GM21723 (cell line): ENCODE results near the gene PPARA.
A peak's percentile ranks its signal among the peaks of the same experiment; 100 is the strongest.

ENCODE experiments used
- ATAC-seq: cut with Tn5 transposase; IDR thresholded peaks from one replicate; pipeline ENCODE4 v1.9.1; 2021; ENCODE audit warnings: mild to moderate bottlenecking, moderate library complexity; ENCODE audit not compliant: unreplicated experiment

The PPARA gene

DNA sequence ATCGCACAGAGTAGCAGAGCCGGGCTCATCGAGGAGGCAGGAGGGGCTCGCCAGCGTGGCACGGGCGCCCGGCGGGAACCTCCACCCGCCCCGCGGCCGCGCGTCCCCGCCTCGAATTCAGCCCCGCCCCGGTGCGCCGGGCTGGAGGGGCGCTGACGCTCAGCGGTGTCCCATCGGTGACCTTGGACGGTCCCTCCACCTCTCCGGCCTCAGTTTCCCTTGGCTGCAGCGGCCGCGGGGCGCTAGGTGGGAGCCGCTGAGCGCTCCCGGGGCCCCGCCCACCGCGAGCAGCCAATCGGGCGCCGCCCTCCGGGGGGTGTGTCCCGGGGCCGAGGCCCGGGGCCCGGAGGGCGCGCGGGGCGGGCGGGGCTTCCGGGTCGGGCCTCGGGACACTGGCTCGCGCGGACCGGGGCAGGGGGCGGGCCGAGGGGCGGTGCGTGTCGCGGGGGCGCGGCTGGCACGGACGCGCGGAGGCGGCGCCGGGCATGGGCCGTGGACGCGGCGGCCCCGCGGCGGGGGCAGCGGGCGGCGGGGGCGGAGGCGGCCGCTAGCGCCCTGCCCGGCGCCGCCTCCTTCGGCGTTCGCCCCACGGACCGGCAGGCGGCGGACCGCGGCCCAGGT is at the start of gene PPARA:
Gene PPARA (plus strand): TSS at position 493 of the 621 bp plus-strand sequence. CDS start 47,858 bp downstream, outside the sequence.
- peak; percentile 69 for ATAC-seq

DNA sequence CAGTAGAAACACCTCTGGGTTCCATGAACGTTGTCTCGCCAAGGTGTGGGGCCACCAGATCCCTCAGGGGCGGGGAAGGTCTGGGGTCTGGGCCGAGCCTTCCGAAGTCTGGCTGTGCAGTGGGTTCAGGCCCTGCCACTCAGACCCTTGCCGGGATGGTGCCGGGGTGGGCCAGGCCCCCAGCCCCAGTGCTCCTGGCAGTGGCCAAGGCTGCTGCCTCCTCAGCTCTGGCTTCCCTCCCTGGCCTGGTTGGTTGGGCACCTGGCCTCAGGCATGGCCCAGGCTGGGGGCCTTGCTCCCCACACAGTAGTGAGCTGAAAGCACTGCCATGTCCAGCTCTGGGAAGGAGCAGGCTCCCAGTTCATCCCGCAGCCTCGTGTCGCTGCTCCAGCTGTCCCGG is 48.2 kb upstream of the PPARA start:
- no peak for ATAC-seq

DNA sequence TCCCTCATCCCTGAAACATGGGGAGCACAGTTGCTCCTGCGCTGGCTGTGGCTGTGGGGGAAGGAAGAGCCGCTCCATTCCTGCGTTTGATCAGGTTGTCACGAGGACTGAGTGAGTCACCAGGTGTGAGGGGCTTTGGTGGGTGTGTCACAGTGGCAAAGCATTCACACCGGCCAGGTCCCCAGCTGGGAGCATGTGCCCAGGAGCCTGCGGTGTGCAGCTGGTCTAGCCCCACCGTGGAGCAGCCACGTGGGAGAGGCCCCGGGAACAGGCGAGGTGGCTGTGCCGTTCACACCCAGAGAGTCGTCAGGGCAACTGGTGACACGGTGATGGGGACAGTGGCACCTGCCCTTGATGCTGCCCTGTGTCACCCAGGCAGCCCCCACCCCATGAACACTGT is 47.6 kb upstream of the PPARA start:
- no peak for ATAC-seq

DNA sequence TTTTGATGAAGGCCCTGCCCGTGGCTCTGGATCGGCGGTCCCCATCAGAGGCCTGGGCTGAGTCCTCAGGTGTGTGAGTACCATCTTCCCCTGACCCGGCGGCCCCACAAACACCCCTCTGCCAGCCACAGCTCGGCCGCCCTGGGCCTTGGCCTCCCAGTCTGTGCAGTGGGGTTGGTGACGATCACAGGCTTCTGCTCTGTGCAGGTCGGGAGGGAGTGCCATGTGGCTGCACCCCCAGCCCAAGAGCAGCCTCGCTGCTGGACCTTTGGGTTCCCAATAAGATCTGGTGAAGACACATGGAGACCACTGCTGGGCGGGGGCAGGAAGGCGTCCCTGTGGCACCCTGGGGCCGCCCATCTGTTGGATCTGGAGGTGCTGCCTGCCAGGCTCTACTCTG is 47.1 kb upstream of the PPARA start:
- ATAC-seq = no peak

DNA sequence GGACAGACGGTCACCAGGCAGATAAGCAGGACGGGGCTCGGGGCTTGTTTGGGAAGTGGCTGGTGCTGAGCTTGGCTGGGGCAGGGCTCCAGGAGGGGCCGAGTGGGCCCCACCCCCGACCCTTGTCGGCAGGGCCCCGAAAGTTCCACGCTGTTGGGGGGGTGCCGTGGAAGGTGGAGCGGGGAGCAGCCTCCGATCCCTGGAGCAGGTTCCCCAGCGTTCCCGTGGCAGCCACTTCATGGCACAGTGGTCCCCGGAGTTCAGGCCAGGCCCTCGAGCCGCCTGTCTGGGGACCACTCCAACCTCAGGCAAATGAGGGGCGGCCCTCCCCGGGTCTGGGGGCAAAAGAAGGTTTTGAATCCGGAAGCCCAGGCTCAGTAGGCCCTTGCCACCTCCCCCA is 46.7 kb upstream of the PPARA start:
- no peak for ATAC-seq

DNA sequence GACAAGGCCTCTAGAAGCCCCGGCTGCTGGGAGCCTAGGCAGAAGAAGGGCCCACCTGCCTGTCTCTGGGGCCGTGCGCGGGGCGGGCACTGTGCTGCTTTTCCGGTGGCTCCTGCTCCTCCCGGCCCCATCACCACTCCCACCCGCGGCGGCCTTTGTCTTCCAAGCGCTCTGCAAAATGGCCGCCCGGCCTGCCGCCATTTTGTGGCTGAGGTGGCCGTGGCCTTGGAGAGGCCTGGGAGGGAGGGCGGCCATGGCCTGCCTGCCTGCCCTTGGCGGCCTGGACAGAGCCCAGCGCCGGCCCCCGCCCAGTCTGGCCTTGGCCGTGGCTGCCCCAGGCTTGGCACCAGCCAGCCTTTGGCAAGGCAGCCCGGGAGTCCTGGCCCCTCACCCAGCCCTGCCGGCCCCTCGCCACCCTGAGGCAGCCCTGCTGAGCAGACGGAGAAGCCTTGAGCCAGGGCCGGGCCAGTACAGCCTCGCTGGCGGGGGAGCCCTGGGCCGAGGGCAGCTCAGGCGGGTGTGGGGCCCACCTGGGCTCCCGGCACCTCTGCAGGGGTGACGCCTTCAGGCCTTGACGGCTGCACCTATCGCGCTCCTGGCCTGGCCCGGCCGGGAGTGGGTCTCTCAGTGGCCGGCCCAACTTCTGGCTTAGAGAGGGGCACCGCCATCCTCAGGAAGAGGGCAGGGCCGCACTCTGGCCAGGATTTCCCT is 46.0 kb upstream of the PPARA start:
- ATAC-seq = no peak

DNA sequence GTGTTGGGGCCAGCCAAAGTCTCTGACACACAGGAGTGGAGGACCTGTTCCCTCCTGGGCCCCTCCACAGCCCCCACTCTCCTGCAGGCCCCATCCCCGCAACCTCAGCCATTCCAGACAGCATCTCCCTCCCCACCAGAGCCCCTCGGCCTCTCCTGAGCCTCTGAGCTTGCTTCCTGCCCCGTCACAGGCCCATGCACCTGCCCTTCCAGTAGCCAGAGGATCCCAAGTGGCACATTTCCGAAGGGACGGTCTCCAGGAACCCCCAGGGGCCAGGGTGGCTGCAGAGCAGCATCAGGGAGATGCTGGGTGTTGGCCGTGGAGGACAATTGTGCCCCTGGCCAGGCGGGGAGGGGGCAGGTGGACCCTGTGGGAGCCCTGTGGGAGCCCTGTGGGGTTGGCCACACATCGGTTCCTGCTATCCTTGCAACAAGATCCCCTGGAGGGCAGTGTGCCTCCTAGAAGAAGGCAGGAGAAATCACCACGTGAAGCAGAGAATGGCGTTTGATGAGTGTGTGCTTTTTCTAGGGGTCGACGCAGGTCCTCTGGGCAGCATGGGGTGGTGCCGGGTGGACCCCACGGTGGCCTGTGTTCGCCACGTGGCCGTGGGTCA is 45.3 kb upstream of the PPARA start:
- ATAC-seq = no peak

DNA sequence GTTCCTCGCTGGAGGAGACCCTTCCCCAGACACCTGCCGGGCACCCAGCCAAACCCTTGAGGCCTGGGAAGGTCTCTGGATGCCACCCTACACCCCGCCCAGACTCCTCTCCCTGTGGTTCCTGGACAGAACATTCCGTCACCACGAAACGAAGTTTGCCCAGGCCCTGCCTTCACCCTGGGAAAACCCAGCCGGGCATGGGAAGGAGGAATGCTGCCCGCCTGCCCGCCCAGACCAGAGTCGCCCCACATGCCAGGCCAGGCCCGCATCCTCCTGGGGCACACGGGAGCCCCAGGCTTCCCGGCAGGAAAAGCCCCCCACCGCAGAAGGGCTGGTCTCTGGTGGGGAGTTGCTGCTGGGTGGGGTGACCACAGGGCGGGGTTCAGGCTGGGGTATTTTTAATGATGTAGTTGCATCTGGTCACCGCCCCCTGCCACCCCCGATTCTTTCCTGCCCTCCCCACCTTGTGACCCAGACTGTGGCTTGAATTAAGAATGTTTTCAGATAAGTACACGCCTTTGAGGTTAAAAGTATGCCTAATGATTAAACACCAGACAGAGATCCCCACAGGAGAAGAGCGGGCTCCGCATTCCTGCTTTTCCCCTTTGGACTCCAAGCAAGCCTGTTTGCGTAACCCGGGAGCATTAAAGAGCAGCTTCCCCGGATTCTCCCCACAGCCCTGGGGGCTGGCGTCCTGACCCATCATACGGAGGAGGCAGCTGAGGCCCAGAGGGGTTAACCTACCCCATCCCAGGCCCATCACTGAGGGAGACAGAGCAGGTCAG is 44.6 kb upstream of the PPARA start:
- no peak for ATAC-seq

DNA sequence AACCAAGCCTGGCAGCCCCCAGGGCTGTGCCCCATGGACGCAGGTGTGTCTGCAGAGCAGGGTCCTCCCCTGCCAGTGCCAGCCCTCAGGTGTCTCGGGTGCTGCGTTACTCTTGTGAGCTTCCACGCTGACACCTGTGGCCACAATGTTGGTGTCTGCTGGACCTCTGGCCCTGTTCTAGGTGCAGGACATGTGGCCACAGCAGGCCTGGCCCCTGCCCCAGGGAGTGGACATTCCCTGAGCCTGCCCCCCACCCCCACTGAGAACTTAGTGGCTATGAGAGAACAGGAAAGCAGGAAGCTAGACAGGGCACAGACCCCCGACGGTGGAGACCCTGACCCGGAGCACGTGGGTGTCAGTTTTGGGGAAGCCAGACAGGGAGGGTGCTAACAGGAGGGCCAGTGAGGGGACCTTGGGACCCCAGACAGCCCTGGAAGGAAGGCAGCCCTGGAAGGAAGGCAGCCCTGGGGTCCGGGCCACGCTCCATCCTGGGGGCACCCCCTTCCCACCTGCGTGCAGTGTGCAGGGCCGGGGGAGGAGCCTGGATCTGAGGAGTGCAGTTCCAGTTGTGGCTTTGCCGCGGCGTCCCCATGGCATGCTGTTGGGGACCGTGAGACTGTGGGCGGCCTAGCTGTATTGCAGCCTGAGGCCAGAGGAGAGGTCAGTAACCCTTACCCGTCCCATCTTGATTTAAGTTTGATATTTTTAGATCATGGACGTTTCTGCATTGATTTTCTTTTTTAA is 43.9 kb upstream of the PPARA start:
- ATAC-seq = no peak

DNA sequence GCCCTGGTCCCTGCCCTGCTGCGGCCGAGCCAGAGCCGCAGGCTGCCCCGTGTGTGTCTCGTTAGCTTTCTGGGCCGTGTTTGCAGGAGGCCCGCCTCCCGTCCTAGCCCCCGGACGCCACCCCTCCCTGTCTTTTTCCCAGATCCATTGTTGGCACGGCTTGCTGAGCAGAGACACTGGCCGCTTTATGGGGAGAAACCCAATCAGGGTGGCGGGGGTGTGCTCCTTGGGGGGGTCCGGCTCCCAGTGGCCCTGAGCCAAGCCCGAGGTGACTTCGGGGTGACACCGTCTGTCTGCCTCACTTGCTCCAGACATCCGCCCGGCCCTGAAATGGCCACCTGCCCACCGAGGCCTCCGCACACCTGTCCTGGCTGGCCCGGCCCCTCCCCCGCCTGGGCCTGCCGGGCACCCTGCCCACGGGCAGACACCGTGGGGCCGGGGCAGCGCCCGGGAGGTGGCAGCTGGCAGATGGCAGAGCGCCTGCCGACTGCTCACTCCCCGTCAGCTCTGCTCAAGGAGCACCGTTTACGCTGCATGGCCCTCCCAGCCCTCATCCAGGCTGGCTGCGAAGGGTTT is 43.1 kb upstream of the PPARA start:
- ATAC-seq = no peak

DNA sequence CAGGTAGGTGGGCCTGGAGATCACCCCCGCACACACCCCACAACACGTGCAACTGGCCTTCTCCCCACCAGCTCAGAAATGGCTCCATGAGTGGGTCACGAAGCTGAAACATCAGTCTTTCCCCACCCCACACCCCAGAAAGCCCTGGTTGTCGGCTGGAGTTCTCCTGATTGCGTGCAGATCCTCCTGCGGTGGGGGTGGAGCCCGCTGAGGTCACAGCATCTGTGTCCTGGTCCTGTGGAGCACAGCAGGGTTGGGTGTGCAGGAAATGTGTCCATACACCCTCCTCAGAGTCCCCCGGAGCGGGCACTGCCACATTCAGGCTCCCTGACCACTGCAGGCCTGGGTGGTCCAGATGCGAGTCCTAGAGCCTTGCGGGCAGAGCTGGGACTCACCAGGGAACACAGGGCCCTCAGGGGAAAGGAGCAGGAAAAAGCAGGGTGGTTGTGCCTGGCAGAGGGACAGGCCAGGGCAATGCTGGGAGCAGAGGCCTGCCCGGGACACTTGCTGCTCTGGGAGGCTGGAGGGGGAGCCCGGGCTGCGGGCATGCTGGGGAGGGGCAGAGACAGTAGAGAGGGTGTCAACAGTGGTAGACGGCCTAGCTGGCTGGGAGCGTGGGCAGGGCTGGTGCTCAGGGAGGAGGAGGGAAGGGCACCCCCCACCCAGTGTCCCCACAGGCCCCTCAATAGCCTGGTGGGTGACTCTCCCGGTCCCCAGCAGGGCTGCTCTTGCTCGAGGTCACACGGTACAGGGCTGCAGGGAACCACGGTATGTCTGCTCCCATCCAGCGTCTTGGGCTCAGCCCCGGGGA is 42.4 kb upstream of the PPARA start:
- ATAC-seq = no peak

DNA sequence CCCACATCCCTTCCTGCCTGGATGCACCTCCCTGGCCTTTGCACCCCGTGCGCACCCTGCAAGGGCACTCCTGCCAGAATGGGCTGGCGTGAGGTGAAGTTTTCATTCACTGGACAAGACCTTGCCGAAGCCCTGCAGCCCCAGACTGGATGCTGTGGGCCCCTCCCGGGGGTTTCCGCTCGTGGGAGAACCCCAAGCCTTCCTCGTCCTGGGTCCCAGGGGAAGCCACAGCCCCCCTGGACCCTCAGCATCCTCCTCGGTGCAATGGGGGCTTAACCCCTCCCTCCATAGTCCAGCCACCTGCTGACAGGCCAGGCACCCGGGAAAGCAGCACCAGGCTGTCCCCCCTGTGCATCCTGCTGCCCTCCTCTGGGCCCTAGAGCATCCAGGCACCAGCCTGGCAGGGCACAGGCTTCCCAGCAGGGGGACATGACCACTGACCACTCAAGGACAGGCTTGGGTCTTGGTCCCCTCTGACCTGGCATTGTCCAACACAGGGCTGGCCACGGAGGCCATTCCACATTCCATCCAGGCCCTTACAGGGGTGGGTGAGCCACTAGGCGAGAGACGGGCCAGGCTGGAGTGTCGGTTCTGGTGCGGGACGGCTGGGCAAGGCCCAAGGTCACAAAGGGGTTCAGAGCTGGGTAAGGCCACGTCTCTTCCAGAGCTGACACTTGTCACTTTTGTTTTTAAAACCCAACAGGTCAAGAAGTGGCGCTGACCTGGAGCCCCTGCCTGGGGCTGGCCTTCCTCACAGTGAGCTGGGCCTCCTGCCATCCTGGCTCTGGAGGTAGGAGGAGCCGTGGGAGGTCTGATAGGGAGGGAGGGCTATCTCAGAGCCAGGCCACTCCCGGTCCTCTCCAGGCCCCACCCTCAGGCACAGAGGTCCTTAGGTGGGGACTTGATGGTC is 41.5 kb upstream of the PPARA start:
- ATAC-seq = no peak

DNA sequence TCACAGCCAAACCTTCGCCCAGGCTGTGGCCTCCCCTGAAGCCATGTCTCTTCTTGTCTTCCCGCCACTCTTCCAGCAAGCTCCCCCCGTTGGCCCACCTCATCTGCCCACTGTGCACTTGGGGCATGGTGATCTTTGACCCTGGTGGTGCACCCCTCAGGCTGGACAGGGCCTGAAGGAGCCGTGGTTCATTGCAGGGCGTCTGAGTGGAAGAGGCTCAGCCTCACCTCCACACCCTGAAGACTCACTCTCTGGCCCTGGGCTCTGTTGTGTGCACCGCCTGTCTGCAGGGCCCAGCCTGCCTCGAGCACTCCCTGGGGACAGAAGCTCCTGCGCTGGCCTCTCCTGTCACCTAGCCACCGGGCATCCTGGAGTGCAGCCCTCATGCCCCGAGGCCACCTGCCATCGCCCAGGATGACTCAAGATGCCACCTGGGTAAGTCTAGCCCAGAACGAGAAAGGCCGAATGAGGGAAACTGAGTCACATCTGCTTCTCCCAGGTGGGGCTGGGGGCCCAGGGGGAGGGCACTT is 40.8 kb upstream of the PPARA start:
- ATAC-seq = no peak

DNA sequence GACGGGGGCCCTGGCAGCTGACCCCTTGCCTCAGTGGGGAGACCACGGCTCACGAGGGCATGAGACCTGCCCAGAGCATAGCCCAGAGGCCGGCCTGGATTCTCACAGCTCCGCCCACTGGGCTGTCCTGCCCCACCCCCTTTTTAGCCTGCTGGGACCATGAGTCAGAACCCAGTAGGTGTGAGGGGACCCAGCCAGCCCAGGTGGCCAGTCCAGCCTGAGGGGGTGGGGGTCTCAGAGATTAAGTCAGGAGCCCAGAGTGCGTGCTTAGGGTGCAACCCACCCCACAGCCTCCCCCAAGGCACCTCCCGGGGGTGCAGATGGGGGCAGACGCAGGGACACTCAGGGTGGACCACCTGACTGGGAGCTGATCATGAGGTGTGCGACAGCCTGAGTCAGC is 40.1 kb upstream of the PPARA start:
- ATAC-seq = no peak

DNA sequence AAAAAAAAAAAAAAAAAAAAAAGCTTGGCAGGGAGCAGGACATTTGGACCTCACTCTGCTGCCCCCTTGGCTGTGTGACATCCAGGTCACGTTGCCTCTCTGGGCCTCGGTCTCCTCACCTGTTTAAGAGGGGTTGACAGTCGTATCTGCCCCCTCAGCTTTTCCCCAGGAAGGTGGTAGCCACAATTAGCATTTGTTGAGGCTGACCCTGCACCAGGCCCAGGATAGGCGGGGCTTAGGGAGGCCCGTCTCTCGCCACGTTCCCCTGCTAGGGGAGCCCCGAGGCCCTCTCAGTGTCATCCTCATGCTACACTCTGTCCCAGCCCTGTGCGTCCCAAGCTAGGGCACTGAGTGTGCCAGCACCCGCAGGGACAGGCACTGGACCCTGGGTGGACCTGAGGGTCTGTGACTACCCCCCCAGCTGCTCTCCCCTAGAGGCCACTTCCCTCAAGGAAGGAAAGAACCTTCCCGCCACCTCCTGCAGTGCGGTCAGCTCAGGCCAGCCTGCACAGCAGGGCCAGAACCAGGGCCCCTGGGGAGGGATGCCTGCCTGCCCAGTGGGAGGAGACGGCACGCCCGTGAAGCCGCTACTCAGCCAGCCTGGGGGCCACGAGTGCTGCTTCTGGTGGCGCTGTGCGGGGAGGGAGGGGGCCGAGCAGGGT is 38.5 kb upstream of the PPARA start:
- no peak for ATAC-seq

DNA sequence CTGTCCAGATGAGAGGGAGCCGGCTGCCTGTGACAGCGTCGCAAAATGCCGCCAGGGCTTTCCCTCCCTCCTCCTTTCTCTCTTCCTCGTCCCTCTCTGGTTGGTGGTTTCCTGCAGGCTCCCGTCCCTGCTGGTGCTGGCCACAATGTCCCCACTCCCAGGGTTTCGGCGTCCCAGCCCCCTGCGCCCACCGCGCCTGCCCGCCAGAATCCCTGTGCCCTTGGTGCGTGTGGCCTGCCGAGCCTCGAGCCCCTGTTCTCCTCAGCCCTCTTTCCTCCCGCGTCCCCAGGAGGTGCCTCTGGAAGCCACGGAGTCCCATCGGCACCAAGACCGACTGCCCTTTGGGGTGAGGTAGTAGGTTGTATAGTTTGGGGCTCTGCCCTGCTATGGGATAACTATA is 37.9 kb upstream of the PPARA start:
- no peak for ATAC-seq

DNA sequence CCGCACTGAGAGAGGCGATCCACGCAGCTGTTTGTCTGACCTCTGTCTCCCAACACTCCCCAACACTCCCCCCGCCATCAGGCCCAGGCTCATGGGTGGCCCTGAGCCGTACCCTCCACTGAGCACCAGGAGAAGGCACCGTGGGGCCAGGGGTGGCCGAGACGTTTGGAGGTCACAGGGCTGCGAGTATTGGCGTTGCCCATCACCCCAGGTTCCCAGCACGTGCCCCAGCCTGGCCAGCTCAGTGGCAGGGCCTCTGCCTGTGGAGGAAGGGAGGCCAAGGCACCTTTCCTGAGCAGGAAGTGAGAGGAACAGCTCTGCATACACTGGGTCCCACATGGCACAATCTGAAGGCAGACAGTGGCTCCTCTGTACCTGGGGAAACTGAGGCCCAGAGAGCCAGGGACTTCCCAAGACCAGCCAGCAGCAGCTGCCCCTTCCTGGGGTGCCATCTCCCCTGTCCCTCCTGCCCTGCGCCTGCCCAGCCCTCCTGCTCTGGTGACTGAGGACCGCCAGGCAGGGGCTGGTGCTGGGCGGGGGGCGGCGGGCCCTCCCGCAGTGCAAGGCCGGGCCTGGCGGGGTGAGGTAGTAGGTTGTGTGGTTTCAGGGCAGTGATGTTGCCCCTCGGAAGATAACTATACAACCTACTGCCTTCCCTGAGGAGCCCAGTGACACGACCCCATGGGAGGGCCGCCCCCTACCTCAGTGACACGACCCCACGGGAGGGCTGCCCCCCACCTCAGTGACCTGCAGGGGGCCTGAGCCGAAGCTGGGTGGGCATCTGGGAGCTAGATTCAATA is 37.0 kb upstream of the PPARA start:
- ATAC-seq = no peak
